PC-3 (cell line): Measurements from ENCODE around the gene CCDC80. TPM values are rescaled to one million over a fixed set of nuclear protein-coding genes. Genes with fewer than 3 reads are reported as not detected.

Experiments used
- ATAC-seq: fragments of 200-7000 bp; cut with Tn5 transposase; 2 replicates; pipeline ENCODE4 v1.9.1; 2020; ENCODE audit warnings: mild to moderate bottlenecking, moderate library complexity
- BruUV-seq: library from RNA; stranded (reverse); fragments of 400-500 nt; replicated peaks from 2 replicates; lab custom pipeline; 2021; lab: Mats Ljungman, UMichigan
- CTCF ChIA-PET: fragments of 300-600 bp; sonication (Branson Sonifier 250); formaldehyde crosslinking; loops from one replicate; lab custom pipeline; 2022; ENCODE audit warnings: antibody characterized with exemption; lab: Charles Lee
- POLR2A ChIA-PET: fragments of 300-600 bp; sonication (Branson Sonifier 250); formaldehyde crosslinking; loops from one replicate; lab custom pipeline; 2022; ENCODE audit warnings: antibody characterized with exemption; ENCODE audit not compliant: unreplicated experiment; lab: Charles Lee
- DNase-seq: peaks from one replicate; pipeline ENCODE4 v3.0.0-alpha.2; 2015
- H2AFZ ChIP-seq: fragments of 300-600 bp; sonication (generic); 2 replicates; pipeline ENCODE4 v1.6.0; 2016; ENCODE audit warnings: antibody characterized with exemption, low read length
- H3F3A ChIP-seq: fragments of 300-600 bp; sonication (generic); one replicate; pipeline ENCODE4 v1.6.0; 2017; ENCODE audit warnings: antibody characterized with exemption, low read length, control low read depth, mild to moderate bottlenecking; ENCODE audit not compliant: unreplicated experiment
- H3K27ac ChIP-seq: fragments of 300-600 bp; sonication (generic); 2 replicates; pipeline ENCODE4 v1.5.1; 2016; ENCODE audit warnings: mild to moderate bottlenecking, low read length
- H3K27me3 ChIP-seq: fragments of 300-600 bp; sonication (generic); 2 replicates; pipeline ENCODE4 v1.6.1; 2016; ENCODE audit warnings: low read length, mixed read lengths
- H3K36me3 ChIP-seq: fragments of 300-600 bp; sonication (generic); 2 replicates; pipeline ENCODE4 v1.6.1; 2016; ENCODE audit warnings: low read depth, mixed run types, low read length, mixed read lengths
- H3K4me1 ChIP-seq: fragments of 300-600 bp; sonication (generic); 2 replicates; pipeline ENCODE4 v1.5.1; 2016; ENCODE audit warnings: low read length; ENCODE audit not compliant: insufficient read depth
- H3K4me2 ChIP-seq: fragments of 300-600 bp; sonication (generic); 2 replicates; pipeline ENCODE4 v1.6.0; 2016; ENCODE audit warnings: low read length
- H3K4me3 ChIP-seq: fragments of 300-600 bp; sonication (generic); 2 replicates; pipeline ENCODE4 v1.5.1; 2016; ENCODE audit warnings: mild to moderate bottlenecking, low read length, mixed read lengths
- H3K79me2 ChIP-seq: fragments of 300-600 bp; sonication (generic); 2 replicates; pipeline ENCODE4 v1.6.1; 2017; ENCODE audit warnings: low read length, mixed read lengths
- H3K9ac ChIP-seq: fragments of 300-600 bp; sonication (generic); 2 replicates; pipeline ENCODE4 v1.6.0; 2016; ENCODE audit warnings: mild to moderate bottlenecking, low read length
- H3K9me2 ChIP-seq: fragments of 300-600 bp; sonication (generic); replicated peaks from 2 replicates; pipeline ENCODE4 v1.6.1; 2016; ENCODE audit warnings: mixed run types, low read length, mixed read lengths
- H3K9me3 ChIP-seq: fragments of 300-600 bp; sonication (generic); 2 replicates; pipeline ENCODE4 v1.6.1; 2016; ENCODE audit warnings: low read length, mixed read lengths
- H4K20me1 ChIP-seq: fragments of 300-600 bp; sonication (generic); 2 replicates; pipeline ENCODE4 v1.6.1; 2016; ENCODE audit warnings: low read length, mixed read lengths
- EZH2 ChIP-seq: fragments of 300-600 bp; sonication (generic); IDR thresholded peaks from one replicate; pipeline ENCODE4 v1.6.1; 2017; ENCODE audit warnings: antibody characterized with exemption, mild to moderate bottlenecking, low read length; ENCODE audit not compliant: unreplicated experiment
- EZH2phosphoT487 ChIP-seq: fragments of 300-600 bp; sonication (generic); IDR thresholded peaks from 2 replicates; pipeline ENCODE4 v1.6.1; 2018; ENCODE audit warnings: mild to moderate bottlenecking, antibody characterized with exemption, low read length, borderline replicate concordance
- intact Hi-C: fragments of 100-400 bp; cut with micrococcal nuclease; formaldehyde crosslinking; loops from 2 replicates; pipeline ENCODE4 v1.9.0; 2023
- total RNA-seq: library from RNA; depleted of rRNA; stranded (reverse); fragments of >200 nt; gene quantifications from 2 replicates; pipeline ENCODE4 v1.2.3, GENCODE V29; 2014
- TF ChIP-seq, protein P1 (sequence below): fragments of 300-600 bp; sonication (generic); conservative IDR thresholded peaks from 2 replicates; pipeline ENCODE4 v1.5.1; 2017; ENCODE audit warnings: antibody characterized with exemption, low read depth, mild to moderate bottlenecking, low read length

CCDC80 gene
- total RNA-seq, 1 experiment from 2014 or later: 17.0 TPM

DNA sequence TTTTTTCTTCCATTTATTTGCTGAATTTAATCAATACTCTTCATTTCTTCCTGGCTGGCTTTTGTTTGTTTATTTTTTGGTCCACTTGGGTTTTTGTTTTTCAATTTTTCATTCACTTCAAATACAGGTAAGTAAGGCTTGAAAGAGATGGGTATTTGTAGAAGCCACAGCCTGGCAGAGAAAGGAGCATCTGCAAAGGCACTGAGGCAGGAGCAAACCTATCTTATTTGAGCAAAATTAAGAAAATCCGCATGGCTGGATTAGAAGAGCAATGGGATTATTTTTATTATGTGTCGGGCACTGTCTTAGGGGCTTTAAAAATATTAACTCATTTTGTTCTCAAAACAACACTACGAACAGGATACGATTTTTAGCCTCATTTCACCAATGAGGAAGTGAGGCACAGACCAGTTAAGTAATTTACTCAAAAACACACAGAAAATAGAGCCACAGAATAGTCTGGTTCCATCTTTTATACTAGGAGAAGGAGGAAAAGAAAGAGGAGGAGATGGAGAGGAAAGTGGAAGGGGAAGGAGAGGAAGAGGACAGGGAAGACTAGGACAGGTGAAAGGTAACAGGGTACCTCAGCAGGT, 35.1 kb upstream of the CCDC80 start:
- Histone ChIP-seq H4K20me1 (no peaks in the 10 kb centered on the region), H3K27ac (peak overlapping the region; percentile 88), H3K4me1 (peaks cover 51% of the 10 kb centered on the region), H3F3A (peaks cover 5% of the 10 kb centered on the region), H3K4me3 (peak overlapping the region; percentile 24; the same call in 1 of the 2 replicates), H2AFZ (peak overlapping the region; percentile 45), H3K79me2 (no peaks in the 10 kb centered on the region), H3K36me3 (no peaks in the 10 kb centered on the region), H3K9ac (peak overlapping the region; percentile 27), H3K27me3 (no peaks in the 10 kb centered on the region), H3K9me3 (no peaks in the 10 kb centered on the region), H3K4me2 (peak overlapping the region; percentile 75), H3K9me2 (no peaks in the 10 kb centered on the region)
- intact Hi-C loops: loop anchor here (1.0 kb wide), 1 partner anchor 33 kb away; no protein-coding TSS in a partner anchor
- no peak for ATAC-seq
- no TSS peak for BruUV-seq
- TF ChIP-seq EZH2phosphoT487 (no peak), EZH2 (no peak)
- TF ChIP-seq, protein P1, sequence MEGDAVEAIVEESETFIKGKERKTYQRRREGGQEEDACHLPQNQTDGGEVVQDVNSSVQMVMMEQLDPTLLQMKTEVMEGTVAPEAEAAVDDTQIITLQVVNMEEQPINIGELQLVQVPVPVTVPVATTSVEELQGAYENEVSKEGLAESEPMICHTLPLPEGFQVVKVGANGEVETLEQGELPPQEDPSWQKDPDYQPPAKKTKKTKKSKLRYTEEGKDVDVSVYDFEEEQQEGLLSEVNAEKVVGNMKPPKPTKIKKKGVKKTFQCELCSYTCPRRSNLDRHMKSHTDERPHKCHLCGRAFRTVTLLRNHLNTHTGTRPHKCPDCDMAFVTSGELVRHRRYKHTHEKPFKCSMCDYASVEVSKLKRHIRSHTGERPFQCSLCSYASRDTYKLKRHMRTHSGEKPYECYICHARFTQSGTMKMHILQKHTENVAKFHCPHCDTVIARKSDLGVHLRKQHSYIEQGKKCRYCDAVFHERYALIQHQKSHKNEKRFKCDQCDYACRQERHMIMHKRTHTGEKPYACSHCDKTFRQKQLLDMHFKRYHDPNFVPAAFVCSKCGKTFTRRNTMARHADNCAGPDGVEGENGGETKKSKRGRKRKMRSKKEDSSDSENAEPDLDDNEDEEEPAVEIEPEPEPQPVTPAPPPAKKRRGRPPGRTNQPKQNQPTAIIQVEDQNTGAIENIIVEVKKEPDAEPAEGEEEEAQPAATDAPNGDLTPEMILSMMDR: no peak
- ChIA-PET POLR2A (interaction anchor here (0.7 kb wide), 1 partner anchor 107 kb away, joined by 5 read pairs; no protein-coding TSS in a partner anchor), CTCF (interaction anchor here (0.5 to 1.2 kb wide), 2 partner anchors 24 to 33 kb away, joined by 5 to 8 read pairs; no protein-coding TSS in a partner anchor)
- no peak for DNase-seq

DNA sequence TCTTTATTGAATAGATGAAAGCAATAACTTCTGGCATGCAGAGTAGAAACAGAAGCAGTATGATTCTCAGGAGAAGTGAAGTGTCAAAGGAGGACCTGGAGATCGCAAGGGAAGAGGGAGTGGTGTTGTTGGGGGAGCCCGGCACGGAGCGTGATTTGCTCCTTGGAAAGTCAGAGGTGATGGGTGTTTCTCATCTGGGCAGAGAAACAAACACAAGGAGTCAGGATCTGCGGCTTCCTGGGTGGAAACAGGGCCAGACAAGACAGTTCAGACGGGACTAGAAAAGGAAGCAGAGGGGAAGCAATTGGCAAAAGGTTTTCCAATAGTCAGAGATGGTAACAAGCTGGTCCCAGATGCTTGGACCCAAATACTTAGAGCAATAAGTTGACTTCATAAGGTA, 34.4 kb upstream of the CCDC80 start:
- H3K4me3 ChIP-seq: no peak overlapping the region
- TF ChIP-seq, protein P1: no peak
- no peak for TF ChIP-seq EZH2phosphoT487
- no peaks in the 10 kb centered on the region for H3K36me3 ChIP-seq
- no peaks in the 10 kb centered on the region for H3K9me2 ChIP-seq
- H3K4me2 ChIP-seq: 0 out of 2 replicates have a peak overlapping the region, but pooled peaks have one; percentile 30
- 0 out of 2 replicates have a peak overlapping the region, but pooled peaks have one; percentile 27 for H3K9ac ChIP-seq
- POLR2A ChIA-PET: no interaction called here
- H3K79me2 ChIP-seq: no peaks in the 10 kb centered on the region
- no peak overlapping the region for H3K27ac ChIP-seq
- ATAC-seq (no peak), DNase-seq (peak; percentile 31)
- H2AFZ ChIP-seq: peak overlapping the region; percentile 67
- no TSS peak for BruUV-seq
- H3K9me3 ChIP-seq: no peaks in the 10 kb centered on the region
- CTCF ChIA-PET: no interaction called here
- H3K4me1 ChIP-seq: peaks cover 50% of the 10 kb centered on the region
- H3K27me3 ChIP-seq: no peaks in the 10 kb centered on the region
- H3F3A ChIP-seq: peaks cover 5% of the 10 kb centered on the region
- no peaks in the 10 kb centered on the region for H4K20me1 ChIP-seq
- intact Hi-C loops: no loop called here
